GM12878 (cell line): Measurements from ENCODE around the gene HMGCL. TPM values are rescaled to one million over a fixed set of nuclear protein-coding genes. Genes with fewer than 3 reads are reported as not detected.
A peak's percentile ranks its signal among the peaks of the same experiment; 100 is the strongest.

Source experiments
- ATAC-seq: fragments of 200-7000 bp; cut with Tn5 transposase; 3 replicates; pipeline ENCODE4 v1.9.1; 2020; ENCODE audit warnings: mild to moderate bottlenecking, moderate library complexity
- BruUV-seq: library from RNA; stranded (reverse); fragments of 400-500 nt; replicated peaks from 2 replicates; lab custom pipeline; 2021; lab: Mats Ljungman, UMichigan
- CTCF ChIA-PET: fragments of 300-600 bp; sonication (Branson Sonifier 250); formaldehyde crosslinking; extraction: SDS; loops from one replicate; lab custom pipeline; 2021; ENCODE audit warnings: inconsistent platforms; lab: Yijun Ruan, JAX
- POLR2A ChIA-PET: fragments of 350-600 bp; formaldehyde crosslinking; extraction: SDS; loops from one replicate; lab custom pipeline; 2021; ENCODE audit warnings: inconsistent platforms; lab: Charles Lee
- RAD21 ChIA-PET: fragments of 300-600 bp; sonication (Branson Sonifier 250); formaldehyde crosslinking; loops from one replicate; lab custom pipeline; 2023; ENCODE audit warnings: antibody characterized with exemption; ENCODE audit not compliant: unreplicated experiment; lab: Charles Lee
- SMC1A ChIA-PET: fragments of 300-600 bp; sonication (Branson Sonifier 250); formaldehyde crosslinking; loops from one replicate; lab custom pipeline; 2023; ENCODE audit not compliant: unreplicated experiment, uncharacterized antibody; lab: Charles Lee
- DNase-seq: peaks from one replicate; pipeline ENCODE4 v3.0.0-alpha.2; 2011; ENCODE audit warnings: low read depth, low spot score
- FAIRE-seq: peaks from 3 replicates; lab custom pipeline; 2011; peaks lifted over from hg19 to GRCh38; lab: Jason Lieb, UNC
- H2AFZ ChIP-seq: 2 replicates; pipeline ENCODE4 v1.6.0; 2011; ENCODE audit warnings: low read depth, low read length, control low read depth; ENCODE audit not compliant: control insufficient read depth
- H3K27ac ChIP-seq: 2 replicates; pipeline ENCODE4 v1.5.1; 2011; ENCODE audit warnings: control low read depth; ENCODE audit not compliant: control insufficient read depth, insufficient read depth
- H3K27me3 ChIP-seq, 2 experiments: replicated peaks in 1 of 2; 2 replicates each; pipeline versions ENCODE4 v1.6.0 to v1.6.1; 2011; ENCODE audit warnings: low read length in 1 of 2; ENCODE audit not compliant: control insufficient read depth in 2 of 2, insufficient read depth in 2 of 2
- H3K36me3 ChIP-seq, 2 experiments: 2 replicates each; pipeline ENCODE4 v1.5.1; 2011; ENCODE audit warnings: low read length in 1 of 2; ENCODE audit not compliant: control insufficient read depth in 2 of 2, insufficient read depth in 2 of 2
- H3K4me1 ChIP-seq: 2 replicates; pipeline ENCODE4 v1.6.1; 2011; ENCODE audit warnings: mild to moderate bottlenecking, low read length, moderate library complexity, mixed read lengths; ENCODE audit not compliant: control insufficient read depth, insufficient read depth
- H3K4me2 ChIP-seq: 2 replicates; pipeline ENCODE4 v1.6.0; 2011; ENCODE audit warnings: control low read depth; ENCODE audit not compliant: control insufficient read depth, insufficient read depth
- H3K4me3 ChIP-seq: fragments of 200-600 bp; sonication (generic); 2 replicates; pipeline ENCODE4 v1.5.1; 2016
- H3K79me2 ChIP-seq: 2 replicates; pipeline ENCODE4 v1.6.0; 2011; ENCODE audit warnings: low read length; ENCODE audit not compliant: control insufficient read depth, insufficient read depth
- H3K9ac ChIP-seq: 2 replicates; pipeline ENCODE4 v1.8.0; 2011; ENCODE audit warnings: low read length, control low read depth, mixed read lengths; ENCODE audit not compliant: control insufficient read depth, insufficient read depth
- H3K9me3 ChIP-seq: replicated peaks from 3 replicates; pipeline ENCODE4 v1.5.1; 2011; ENCODE audit warnings: mild to moderate bottlenecking, low read length; ENCODE audit not compliant: control insufficient read depth, insufficient read depth
- H4K20me1 ChIP-seq: 2 replicates; pipeline ENCODE4 v1.6.0; 2011; ENCODE audit not compliant: control insufficient read depth, insufficient read depth
- ASH2L ChIP-seq: fragments of 300-600, 200-600 bp; sonication (generic); IDR thresholded peaks from 2 replicates; pipeline ENCODE4 v1.6.1; 2017; ENCODE audit warnings: low read depth, mild to moderate bottlenecking, borderline replicate concordance
- CHD1 ChIP-seq: IDR thresholded peaks from 2 replicates; pipeline ENCODE4 v1.6.1; 2012; ENCODE audit warnings: low read depth, low read length, improper control_type of control experiment
- E4F1 ChIP-seq: fragments of 450-650 bp; IDR thresholded peaks from 2 replicates; pipeline ENCODE4 v1.6.1; 2018; ENCODE audit warnings: borderline replicate concordance, mild to moderate bottlenecking; ENCODE audit not compliant: partially characterized antibody
- EED ChIP-seq: sonication (generic); IDR thresholded peaks from 2 replicates; pipeline ENCODE4 v1.6.1; 2016; ENCODE audit warnings: antibody characterized with exemption, low read depth
- FOXM1 ChIP-seq: IDR thresholded peaks from 2 replicates; pipeline ENCODE4 v1.6.1; 2012; ENCODE audit warnings: low read depth, mild to moderate bottlenecking, inconsistent platforms, low read length, moderate library complexity
- HDAC2 ChIP-seq: fragments of 200-600 bp; sonication (generic); IDR thresholded peaks from 2 replicates; pipeline ENCODE4 v1.6.1; 2017
- HDAC6 ChIP-seq: fragments of 200-600 bp; sonication (generic); IDR thresholded peaks from one replicate; pipeline ENCODE4 v1.8.0; 2017; ENCODE audit warnings: antibody characterized with exemption; ENCODE audit not compliant: unreplicated experiment
- JUND ChIP-seq: IDR thresholded peaks from 2 replicates; pipeline ENCODE4 v1.6.1; 2012; ENCODE audit warnings: low read depth, mild to moderate bottlenecking, low read length, improper control_type of control experiment, moderate library complexity
- MAX ChIP-seq: IDR thresholded peaks from 2 replicates; pipeline ENCODE4 v1.6.1; 2012; ENCODE audit warnings: low read depth, low read length, improper control_type of control experiment
- MTA3 ChIP-seq: IDR thresholded peaks from 2 replicates; pipeline ENCODE4 v1.6.1; 2012; ENCODE audit warnings: low read length, inconsistent platforms, borderline replicate concordance
- NRF1 ChIP-seq: conservative IDR thresholded peaks from 2 replicates; pipeline ENCODE4 v1.6.1; 2011; ENCODE audit warnings: mild to moderate bottlenecking, low read depth, low read length, improper control_type of control experiment
- POU2F2 ChIP-seq: IDR thresholded peaks from 3 replicates; pipeline ENCODE4 v1.6.1; 2011; ENCODE audit warnings: low read depth, mild to moderate bottlenecking, low read length, borderline replicate concordance
- RAD21 ChIP-seq: IDR thresholded peaks from 2 replicates; pipeline ENCODE4 v1.6.1; 2011; ENCODE audit warnings: mild to moderate bottlenecking, low read depth, low read length, moderate library complexity; ENCODE audit not compliant: insufficient read depth
- RFX5 ChIP-seq: IDR thresholded peaks from 2 replicates; pipeline ENCODE4 v1.6.1; 2011; ENCODE audit warnings: low read depth, low read length, improper control_type of control experiment
- SPI1 ChIP-seq: IDR thresholded peaks from 2 replicates; pipeline ENCODE4 v1.6.1; 2011; ENCODE audit warnings: low read depth, mild to moderate bottlenecking, low read length, moderate library complexity, borderline replicate concordance; ENCODE audit not compliant: insufficient read depth
- TARDBP ChIP-seq: IDR thresholded peaks from 2 replicates; pipeline ENCODE4 v1.6.1; 2016; ENCODE audit warnings: borderline replicate concordance
- TBL1XR1 ChIP-seq: IDR thresholded peaks from 2 replicates; pipeline ENCODE4 v1.6.1; 2012; ENCODE audit warnings: low read depth, low read length, improper control_type of control experiment
- ZBTB33 ChIP-seq: fragments of 450-650 bp; IDR thresholded peaks from 2 replicates; pipeline ENCODE4 v1.6.1; 2017; ENCODE audit warnings: mild to moderate bottlenecking
- ZNF217 ChIP-seq: fragments of 450-650 bp; IDR thresholded peaks from 2 replicates; pipeline ENCODE4 v1.6.1; 2017; ENCODE audit warnings: antibody characterized with exemption, mild to moderate bottlenecking
- WGBS: methylation state at CpG from one replicate; pipeline ENCODE4 v1.1.6; 2016; ENCODE audit warnings: low lambda C conversion rate; ENCODE audit not compliant: insufficient replicate concordance, insufficient coverage; ENCODE audit errors: missing lambda C conversion rate; 5-methylcytosine and 5-hydroxymethylcytosine counted together
- in situ Hi-C: fragments of 300-500 bp; cut with MboI; formaldehyde crosslinking; loops from 9 replicates; pipeline ENCODE4 v1.14.3; 2018; ENCODE audit warnings: mixed read lengths
- intact Hi-C: fragments of 100-400 bp; cut with micrococcal nuclease; formaldehyde crosslinking; loops from one replicate; pipeline ENCODE4 v1.14.2; 2022; ENCODE audit not compliant: unreplicated experiment
- polyA plus RNA-seq, 11 experiments: library from polyadenylated mRNA; depleted of rRNA in 4 of 11; unstranded in 6 of 11; stranded (reverse) in 5 of 11; fragments of >200 nt; fragmentation: Nextera tagmentation in 4 of 11; fragmentation: Illumina TruSeq in 1 of 11; extraction: Ambion mirVana in 4 of 11; extraction: Trizol in 1 of 11; gene quantifications; 1 replicate in 1 of 11; 2 replicates in 10 of 11; pipeline versions ENCODE4 v1.2.1 to v1.2.3, GENCODE V29; 2011 to 2016; ENCODE audit warnings: inconsistent platforms in 2 of 11, missing spikeins in 2 of 11, low read depth in 1 of 11
- total RNA-seq, 4 experiments: library from RNA; depleted of rRNA in 3 of 4; stranded (reverse); fragments of >200 nt in 3 of 4; fragmentation: Illumina TruSeq in 1 of 4; extraction: Trizol in 1 of 4; gene quantifications; 2 replicates each; pipeline versions ENCODE4 v1.2.1 to v1.2.3, GENCODE V29; 2013 to 2021

The HMGCL gene
- total and polyA plus RNA-seq, 10 of the 15 experiments (the other 5 are each of a cell fraction or from before 2014, with no cell fraction given), result 29.4 to 127 (median 36.4) TPM

GRCh38 chr1:23809751-23810171 is 15.5 kb downstream of the HMGCL start:
- ChIA-PET RAD21 (interaction anchor here (0.7 to 6.7 kb wide), 19 partner anchors 12 to 196 kb away, joined by 3 to 175 read pairs (median 13); partner anchors contain the start of genes CNR2 and HMGCL), POLR2A (interaction anchor here (0.6 to 4.0 kb wide), 8 partner anchors 15 to 148 kb away, joined by 3 to 14 read pairs (median 5); partner anchors contain the start of genes HMGCL and PITHD1), CTCF (interaction anchor here (0.7 to 6.7 kb wide), 36 partner anchors 8 to 220 kb away, joined by 3 to 220 read pairs (median 8); partner anchors contain the start of genes CNR2, FUCA1, GALE and HMGCL), SMC1A (interaction anchor here (0.6 to 6.9 kb wide), 24 partner anchors 8 to 218 kb away, joined by 3 to 117 read pairs (median 6); partner anchors contain the start of genes CNR2, FUCA1, HMGCL and PITHD1)
- no peaks in the 10 kb centered on the region for H3K9me3 ChIP-seq
- no TSS peak for BruUV-seq
- H3K36me3 ChIP-seq, result peaks cover 0 to 5% of the 10 kb centered on the region in 2 experiments; a peak in 2 of 4 replicates
- no peak overlapping the region for H3K27ac ChIP-seq
- peak; percentile 34 for DNase-seq
- intact Hi-C loops, result loop anchor here (1.0 to 10.0 kb wide), 3 partner anchors 59 to 215 kb away; partner anchors contain the start of gene FUCA1
- peaks cover 35% of the 10 kb centered on the region for H3K4me1 ChIP-seq
- in situ Hi-C loops, result loop anchor here (5.0 to 10.0 kb wide), 2 partner anchors 55 to 108 kb away; partner anchors contain the start of gene FUCA1
- 0 out of 2 replicates have a peak overlapping the region, but pooled peaks have one; percentile 34 for H3K9ac ChIP-seq
- peak; percentile 93 for FAIRE-seq
- no peaks in the 10 kb centered on the region for H4K20me1 ChIP-seq
- 0% methylated on average over 6 of the region's 6 CpGs for WGBS
- no peaks in the 10 kb centered on the region for H3K79me2 ChIP-seq
- no peak overlapping the region for H3K4me3 ChIP-seq
- H3K27me3 ChIP-seq, result no peaks in the 10 kb centered on the region
- H2AFZ ChIP-seq, result peak overlapping the region; percentile 17; the same call in 1 of the 2 replicates
- no peak overlapping the region for H3K4me2 ChIP-seq
- peak; percentile 95 for ATAC-seq
- no peak for TF ChIP-seq ASH2L
- no peak for TF ChIP-seq EED
- no peak for TF ChIP-seq NRF1
- peak; percentile 83 for TF ChIP-seq RAD21
- TF ChIP-seq POU2F2, result no peak
- TF ChIP-seq FOXM1, result peak; percentile 56; the same call in 1 of the 2 replicates
- TF ChIP-seq JUND, result no peak
- TF ChIP-seq HDAC2, result no peak
- TF ChIP-seq MAX, result 0 out of 2 replicates have a peak, but pooled peaks have one; percentile 15
- no peak for TF ChIP-seq ZNF217
- TF ChIP-seq MTA3, result no peak
- no peak for TF ChIP-seq HDAC6
- TF ChIP-seq ZBTB33, result no peak
- no peak for TF ChIP-seq TARDBP
- TF ChIP-seq TBL1XR1, result no peak
- no peak for TF ChIP-seq RFX5
- no peak for TF ChIP-seq CHD1
- TF ChIP-seq E4F1, result no peak
- TF ChIP-seq SPI1, result no peak
